Measurements from ENCODE around the gene HTT. TPM values are rescaled to one million over a fixed set of nuclear protein-coding genes. Genes with fewer than 3 reads are reported as not detected.

Gene HTT
- total RNA-seq, 2 donors from 2014 or later = 37.8 to 97.8 TPM

GRCh38 chr4:3249711-3250437 lies 175.4 kb downstream of the HTT start:
- intact Hi-C loops (cut with DNase I) = no loop called here
- TF ChIP-seq POLR2A (IDR thresholded peaks at IDR 0.05) (no peak), POLR2AphosphoS5 (IDR thresholded peaks at IDR 0.05) (no peak), CTCF (IDR thresholded peaks at IDR 0.05) (no peak)
- H3K36me3 ChIP-seq = no peaks in the 10 kb centered on the region
- WGBS = 87% methylated on average over 20 of the region's 20 CpGs
- no peaks in the 10 kb centered on the region for H3K9me3 ChIP-seq
- no peak overlapping the region for H3K4me3 ChIP-seq
- H3K4me1 ChIP-seq (replicated peaks) = no peaks in the 10 kb centered on the region
- DNase-seq (ENCODE audit: low spot score) = no peak
- no peak overlapping the region for H3K27ac ChIP-seq
- H3K27me3 ChIP-seq (replicated peaks; ENCODE audit: insufficient read depth) = no peaks in the 10 kb centered on the region

GRCh38 chr4:3250438-3250955 lies 176.0 kb downstream of the HTT start:
- H3K4me1 ChIP-seq (replicated peaks) = no peaks in the 10 kb centered on the region
- no peak overlapping the region for H3K27ac ChIP-seq
- no peak for DNase-seq (ENCODE audit: low spot score)
- WGBS = 83% methylated on average over 14 of the region's 14 CpGs
- H3K9me3 ChIP-seq = no peaks in the 10 kb centered on the region
- TF ChIP-seq POLR2A (IDR thresholded peaks at IDR 0.05) = no peak
- no peak for TF ChIP-seq POLR2AphosphoS5 (IDR thresholded peaks at IDR 0.05)
- no peak for TF ChIP-seq CTCF (IDR thresholded peaks at IDR 0.05)
- H3K27me3 ChIP-seq (replicated peaks; ENCODE audit: insufficient read depth) = no peaks in the 10 kb centered on the region
- H3K4me3 ChIP-seq = no peak overlapping the region
- intact Hi-C loops (cut with DNase I) = no loop called here
- H3K36me3 ChIP-seq = no peaks in the 10 kb centered on the region

GRCh38 chr4:3250956-3251690 lies 176.6 kb downstream of the HTT start:
- TF ChIP-seq POLR2A (IDR thresholded peaks at IDR 0.05) (no peak), CTCF (IDR thresholded peaks at IDR 0.05) (no peak), POLR2AphosphoS5 (IDR thresholded peaks at IDR 0.05) (no peak)
- Histone ChIP-seq H3K27me3 (replicated peaks; ENCODE audit: insufficient read depth) (no peaks in the 10 kb centered on the region), H3K4me3 (no peak overlapping the region), H3K4me1 (replicated peaks) (no peaks in the 10 kb centered on the region), H3K27ac (no peak overlapping the region), H3K36me3 (no peaks in the 10 kb centered on the region), H3K9me3 (no peaks in the 10 kb centered on the region)
- intact Hi-C loops (cut with DNase I) = no loop called here
- WGBS = 87% methylated on average over 19 of the region's 19 CpGs
- DNase-seq (ENCODE audit: low spot score) = no peak

GRCh38 chr4:3251691-3252479 lies 177.4 kb downstream of the HTT start:
- DNase-seq (ENCODE audit: low spot score) = no peak
- Histone ChIP-seq H3K4me1 (replicated peaks) (no peaks in the 10 kb centered on the region), H3K4me3 (no peak overlapping the region), H3K27ac (no peak overlapping the region), H3K36me3 (no peaks in the 10 kb centered on the region), H3K9me3 (no peaks in the 10 kb centered on the region), H3K27me3 (replicated peaks; ENCODE audit: insufficient read depth) (no peaks in the 10 kb centered on the region)
- no peak for TF ChIP-seq POLR2A (IDR thresholded peaks at IDR 0.05)
- TF ChIP-seq CTCF (IDR thresholded peaks at IDR 0.05) = no peak
- no peak for TF ChIP-seq POLR2AphosphoS5 (IDR thresholded peaks at IDR 0.05)
- 90% methylated on average over 9 of the region's 11 CpGs for WGBS
- intact Hi-C loops (cut with DNase I) = no loop called here
